Fibroblast of skin of left biceps (primary cell): Measurements from ENCODE around the gene UBAC2.
"Not testable (repeated sequence)": the region's sequence is repeated elsewhere in the genome, so short reads cannot be mapped to it uniquely, and the experiment has no call there.

Experiments used
- DNase-seq, 2 experiments: peaks; one replicate each; pipeline ENCODE4 v3.0.0-alpha.2; 2013; ENCODE audit warnings: low read depth in 2 of 2

UBAC2 gene

DNA sequence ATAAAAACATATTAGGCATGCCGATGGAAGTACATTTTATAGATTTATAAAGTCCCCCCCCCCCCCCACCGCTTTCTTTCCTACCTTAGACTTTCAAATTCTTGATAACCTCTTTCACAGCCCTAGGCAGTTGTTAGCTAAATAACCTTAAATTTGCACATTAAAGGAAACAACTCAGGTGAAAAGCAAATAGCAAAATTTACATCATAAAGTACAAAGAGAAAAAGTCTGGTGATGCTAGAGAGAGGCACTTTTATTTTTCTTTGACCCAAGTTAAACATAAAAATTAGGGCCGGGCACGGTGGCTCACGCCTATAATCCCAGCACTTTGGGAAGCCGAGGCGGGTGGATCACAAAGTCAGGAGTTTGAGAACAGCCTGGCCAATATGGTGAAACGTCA, 15.0 kb upstream of the UBAC2 start:
- no peak for DNase-seq

DNA sequence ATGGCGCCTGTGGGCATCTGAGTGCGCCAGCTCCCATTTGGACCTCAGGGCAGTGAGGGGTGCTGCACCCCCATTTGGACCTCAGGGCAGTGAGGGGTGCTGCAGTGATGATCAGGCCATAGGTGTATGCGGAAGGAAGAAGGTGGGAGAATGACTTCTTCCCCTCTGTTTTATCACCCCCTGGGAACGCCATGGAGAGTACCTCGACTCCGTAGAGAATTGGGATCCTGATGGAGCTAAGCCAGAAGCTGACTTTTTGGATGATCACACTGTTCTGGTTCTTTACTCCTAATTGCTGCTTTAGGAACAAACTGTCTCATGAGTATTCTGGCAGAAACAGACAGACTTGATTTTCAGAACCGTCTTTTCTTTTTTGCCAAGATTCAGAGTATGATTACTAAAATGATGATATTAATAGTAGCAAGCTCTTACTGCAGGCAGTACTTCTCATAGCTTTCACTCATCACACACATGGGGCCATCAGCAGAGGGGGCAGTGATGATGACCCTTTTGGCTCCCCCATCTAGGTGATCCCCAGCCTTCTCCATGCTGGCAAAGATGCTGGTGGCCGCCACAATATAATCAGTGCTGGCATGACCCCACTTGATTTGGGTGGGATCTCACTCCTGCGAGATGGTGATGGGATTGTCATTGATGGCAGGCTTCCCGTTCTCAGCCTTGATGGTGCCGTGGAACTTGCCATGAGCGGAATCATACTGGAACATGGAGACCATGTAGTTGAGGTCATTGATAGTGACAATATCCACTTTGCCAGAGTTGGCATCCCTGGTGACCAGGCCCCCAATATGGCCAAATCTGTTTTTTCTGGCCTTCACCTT, 10.3 kb upstream of the UBAC2 start:
- no peak for DNase-seq

DNA sequence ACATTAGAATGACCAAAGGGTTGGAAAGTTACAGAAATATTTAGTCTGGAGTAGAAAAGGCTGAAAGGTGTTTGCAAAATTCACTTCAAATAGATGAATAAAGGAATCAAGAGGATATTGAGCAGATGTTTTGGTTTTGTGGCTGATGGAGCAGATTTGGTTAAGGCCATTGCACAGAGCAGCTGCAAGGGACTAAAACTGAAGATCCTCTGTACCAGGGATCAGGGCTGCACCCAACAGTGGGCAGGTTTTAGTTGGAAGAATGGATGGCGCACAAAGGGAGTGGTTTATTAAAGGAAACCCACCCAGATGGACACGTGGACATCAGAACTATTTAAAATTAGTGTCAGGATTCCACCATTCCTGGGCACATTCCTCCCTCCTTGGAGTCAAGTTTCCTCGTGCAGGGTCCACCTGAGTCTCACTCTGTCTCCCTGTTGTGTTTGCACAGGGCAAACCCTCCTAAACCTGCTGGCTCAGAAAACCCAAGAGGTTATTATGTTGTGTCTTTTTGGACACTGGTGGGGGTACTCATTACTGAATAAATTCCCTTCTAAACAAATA, 9.2 kb upstream of the UBAC2 start:
- no peak for DNase-seq

- DNase-seq, result no peak
Measured at GRCh38 chr13:99191900-99192399, 8.7 kb upstream of the UBAC2 start.

- no peak for DNase-seq
Measured at GRCh38 chr13:99192480-99192879, 8.2 kb upstream of the UBAC2 start.

DNA sequence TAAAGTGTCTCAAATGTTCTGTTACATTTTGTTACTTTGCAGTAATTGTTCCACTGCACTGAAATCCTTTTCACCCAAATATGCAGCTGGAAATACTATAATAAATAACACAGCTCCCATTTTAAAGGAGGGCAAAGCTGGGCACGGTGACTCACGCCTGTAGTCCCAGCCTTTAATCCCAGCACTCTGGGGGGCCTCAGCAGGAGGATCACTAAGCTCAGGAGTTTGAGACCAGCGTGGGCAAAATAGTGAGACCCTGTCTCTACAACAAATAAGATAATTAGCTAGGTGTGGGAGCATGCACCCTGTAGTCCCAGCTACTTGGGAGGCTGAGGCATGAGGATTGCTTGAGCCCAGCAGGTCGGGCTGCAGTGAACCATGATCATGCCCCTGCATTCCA, 7.5 kb upstream of the UBAC2 start:
- DNase-seq, result no peak

- DNase-seq, result no peak
Measured at GRCh38 chr13:99196466-99197116, 4.1 kb upstream of the UBAC2 start.

GRCh38 chr13:99197117-99197651, 3.5 kb upstream of the UBAC2 start:
- DNase-seq, result no peak

- DNase-seq, result no peak
Measured at GRCh38 chr13:99199541-99200431, 868 bp upstream of the UBAC2 start.

- no peak for DNase-seq
Measured at GRCh38 chr13:99203601-99204579, 3.2 kb downstream of the UBAC2 start.

DNA sequence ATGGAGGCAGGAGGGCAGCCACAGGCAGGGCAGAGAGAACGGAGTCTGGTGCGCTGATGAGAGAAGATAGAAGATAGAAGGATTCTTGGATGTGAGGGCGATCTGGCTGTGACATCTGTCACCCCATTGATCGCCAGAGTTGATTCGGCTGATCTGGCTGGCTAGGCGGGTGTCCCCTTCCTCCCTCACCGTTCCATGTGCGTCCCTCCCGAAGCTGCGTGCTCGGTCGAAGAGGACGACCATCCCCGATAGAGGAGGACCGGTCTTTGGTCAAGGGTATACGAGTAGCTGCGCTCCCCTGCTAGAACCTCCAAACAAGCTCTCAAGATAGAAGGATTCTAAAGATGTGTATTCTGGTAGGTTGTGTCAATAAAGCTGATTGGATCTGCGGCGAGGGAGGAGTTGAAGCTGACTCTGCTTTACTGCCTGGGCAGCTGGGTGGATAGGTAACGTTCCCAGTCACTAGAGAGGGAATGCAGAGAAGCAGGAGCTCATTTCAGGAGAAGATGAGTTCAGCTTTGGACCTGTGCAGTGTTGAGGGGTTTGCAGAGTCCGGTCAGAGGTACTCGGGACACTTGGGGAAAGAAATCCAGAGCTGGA, 5.1 kb downstream of the UBAC2 start:
- DNase-seq, result no peak

DNA sequence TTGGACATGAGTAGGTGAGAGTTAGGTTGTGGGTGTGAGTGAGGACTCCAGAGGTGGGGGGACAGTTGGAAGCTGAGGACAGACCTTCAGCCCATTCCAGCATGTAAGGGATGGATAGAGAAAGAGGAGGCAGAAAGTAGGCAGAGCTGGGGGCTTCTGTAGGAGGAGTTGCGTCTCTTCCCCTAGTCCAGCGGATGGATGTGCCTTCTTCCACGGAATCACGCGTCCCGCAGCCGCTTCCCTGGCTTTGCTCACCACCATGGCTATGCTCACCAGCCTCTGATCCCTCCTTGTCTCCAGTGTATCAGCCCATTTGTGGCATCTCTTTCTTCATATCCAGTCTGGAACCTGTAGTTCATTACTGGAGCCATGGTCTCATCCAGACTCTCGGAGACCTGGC, 5.6 kb downstream of the UBAC2 start:
- DNase-seq, result no peak

- no peak for DNase-seq
Measured at GRCh38 chr13:99206873-99207272, 6.2 kb downstream of the UBAC2 start.

GRCh38 chr13:99207511-99207910, 6.9 kb downstream of the UBAC2 start:
- no peak for DNase-seq

DNA sequence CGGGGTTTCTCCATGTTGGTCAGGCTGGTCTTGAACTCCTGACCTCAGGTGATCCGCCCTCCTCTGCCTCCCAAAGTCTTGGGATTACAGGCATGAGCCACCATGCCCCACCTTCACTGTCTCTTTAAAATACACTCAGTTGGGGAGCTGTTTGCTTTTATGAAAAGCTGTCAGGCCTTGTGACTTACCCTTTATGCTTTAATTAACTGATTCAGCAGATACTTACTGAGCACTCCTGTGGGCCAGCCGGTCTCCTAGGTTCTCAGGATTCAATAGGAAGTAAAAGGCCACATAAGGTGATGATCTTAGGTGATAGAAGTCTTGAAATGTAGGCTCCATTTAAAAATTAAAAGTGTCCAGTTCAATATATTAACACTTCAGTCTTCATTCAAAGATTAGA, 7.5 kb downstream of the UBAC2 start:
- DNase-seq, result no peak

- no peak for DNase-seq
Measured at GRCh38 chr13:99208845-99209527, 8.3 kb downstream of the UBAC2 start.

- DNase-seq, result not testable (repeated sequence)
Measured at GRCh38 chr13:99210627-99211026, 10.0 kb downstream of the UBAC2 start.

- no peak for DNase-seq
Measured at GRCh38 chr13:99211421-99212035, 10.9 kb downstream of the UBAC2 start.

- no peak for DNase-seq
Measured at GRCh38 chr13:99214232-99214631, 13.6 kb downstream of the UBAC2 start.
